B cell (primary cell): ENCODE measurements around the gene CCL7. TPM values are rescaled to one million over a fixed set of nuclear protein-coding genes. Genes with fewer than 3 reads are reported as not detected.

ENCODE experiments used
- ATAC-seq: fragments of 200-7000 bp; cut with Tn5 transposase; one replicate; pipeline ENCODE4 v1.10.0; 2021; ENCODE audit warnings: low read depth, mild to moderate bottlenecking, moderate number of reproducible peaks, moderate library complexity
- CTCF ChIA-PET: fragments of 350-600 bp; sonication (Branson Sonifier 250); formaldehyde crosslinking; loops from one replicate; lab custom pipeline; 2021; ENCODE audit warnings: antibody characterized with exemption, inconsistent platforms; lab: Charles Lee
- POLR2A ChIA-PET: fragments of 350-600 bp; sonication (Branson Sonifier 250); formaldehyde crosslinking; loops from one replicate; lab custom pipeline; 2021; ENCODE audit warnings: antibody characterized with exemption; lab: Charles Lee
- DNase-seq: peaks from one replicate; pipeline ENCODE4 v3.0.0; 2013
- H2AFZ ChIP-seq: 2 replicates; pipeline ENCODE4 v1.6.1; 2012; ENCODE audit warnings: mild to moderate bottlenecking, low read depth, low read length; ENCODE audit not compliant: insufficient read depth, poor library complexity, severe bottlenecking
- H3K27ac ChIP-seq, 2 donors: 1 replicate in 1 of 2; 2 replicates in 1 of 2; pipeline ENCODE4 v1.5.1; 2012 to 2013; ENCODE audit warnings: low read length in 2 of 2, mild to moderate bottlenecking in 2 of 2, moderate library complexity in 1 of 2
- H3K27me3 ChIP-seq, 4 experiments: fragments of 200-600 bp in 1 of 4; sonication (generic) in 1 of 4; replicated peaks in 1 of 4; 1 replicate in 2 of 4; 2 replicates in 2 of 4; pipeline versions ENCODE4 v1.6.1 to v1.7.0; 2013 to 2016; ENCODE audit warnings: low read length in 3 of 4, mild to moderate bottlenecking in 2 of 4, mixed read lengths in 1 of 4, moderate library complexity in 1 of 4; ENCODE audit not compliant: insufficient read depth in 4 of 4, control insufficient read depth in 3 of 4; ENCODE audit errors: control extremely low read depth in 1 of 4
- H3K36me3 ChIP-seq, 2 experiments: replicated peaks in 1 of 2; 1 replicate in 1 of 2; 2 replicates in 1 of 2; pipeline versions ENCODE4 v1.6.1 to v1.7.1; 2013; ENCODE audit warnings: low read length in 1 of 2; ENCODE audit not compliant: insufficient read depth in 2 of 2, control insufficient read depth in 1 of 2; ENCODE audit errors: control extremely low read depth in 1 of 2, extremely low read depth in 1 of 2
- H3K4me1 ChIP-seq, 2 donors: fragments of 200-600 bp in 1 of 2; sonication (generic) in 1 of 2; 1 replicate in 1 of 2; 2 replicates in 1 of 2; pipeline versions ENCODE4 v1.5.1 to v1.6.1; 2013 to 2017; ENCODE audit warnings: low read length in 2 of 2; ENCODE audit not compliant: control insufficient read depth in 2 of 2, insufficient read depth in 2 of 2
- H3K4me2 ChIP-seq: replicated peaks from 2 replicates; pipeline ENCODE3; 2012; ENCODE audit warnings: mild to moderate bottlenecking, low read depth, low read length; ENCODE audit not compliant: poor library complexity, severe bottlenecking
- H3K4me3 ChIP-seq, 5 experiments: fragments of 200-600 bp in 1 of 5; sonication (generic) in 1 of 5; 1 replicate in 3 of 5; 2 replicates in 2 of 5; pipeline versions ENCODE4 v1.5.1 to v1.7.0; 2011 to 2016; ENCODE audit warnings: low read length in 4 of 5, mild to moderate bottlenecking in 4 of 5, low read depth in 2 of 5, control low read depth in 1 of 5, moderate library complexity in 1 of 5; ENCODE audit not compliant: insufficient read depth in 1 of 5; ENCODE audit errors: control extremely low read depth in 1 of 5, extremely low read depth in 1 of 5
- H3K79me2 ChIP-seq: fragments of 200-600 bp; sonication (generic); one replicate; pipeline ENCODE4 v1.6.0; 2016; ENCODE audit warnings: low read length; ENCODE audit not compliant: control insufficient read depth, insufficient read depth
- H3K9ac ChIP-seq: fragments of 200-600 bp; sonication (generic); 2 replicates; pipeline ENCODE4 v1.6.1; 2017; ENCODE audit warnings: mild to moderate bottlenecking, low read length, moderate library complexity
- H3K9me3 ChIP-seq, 3 donors: one replicate each; pipeline versions ENCODE4 v1.6.1 to v1.7.1; 2013; ENCODE audit warnings: low read length in 2 of 3; ENCODE audit not compliant: control insufficient read depth in 2 of 3, insufficient read depth in 1 of 3; ENCODE audit errors: control extremely low read depth in 1 of 3
- H4K20me1 ChIP-seq: 2 replicates; pipeline ENCODE4 v1.6.0; 2012; ENCODE audit warnings: mild to moderate bottlenecking, low read length; ENCODE audit not compliant: insufficient read depth, control insufficient read depth, poor library complexity, severe bottlenecking
- H3K27ac Mint-ChIP-seq: one replicate; pipeline ENCODE4 v1.8.0; 2021; ENCODE audit warnings: mixed read lengths
- H3K27me3 Mint-ChIP-seq: one replicate; pipeline ENCODE4 v1.8.0; 2021; ENCODE audit warnings: mixed read lengths
- H3K4me1 Mint-ChIP-seq: one replicate; pipeline ENCODE4 v1.8.0; 2021; ENCODE audit warnings: mixed read lengths
- H3K4me3 Mint-ChIP-seq: one replicate; pipeline ENCODE4 v1.8.0; 2021; ENCODE audit warnings: mixed read lengths
- H3K9me3 Mint-ChIP-seq: one replicate; pipeline ENCODE4 v1.8.0; 2022; ENCODE audit warnings: mixed read lengths; ENCODE audit not compliant: insufficient read depth
- EZH2 ChIP-seq: IDR thresholded peaks from 2 replicates; pipeline ENCODE4 v1.6.1; 2012; ENCODE audit warnings: borderline replicate concordance, low read depth, mild to moderate bottlenecking, moderate library complexity, low read length; ENCODE audit not compliant: insufficient read depth, poor library complexity, severe bottlenecking
- WGBS: methylation state at CpG from one replicate; pipeline ENCODE4 v1.1.5; 2013; ENCODE audit warnings: missing lambda C conversion rate; ENCODE audit not compliant: insufficient coverage; 5-methylcytosine and 5-hydroxymethylcytosine counted together
- intact Hi-C: fragments of 100-400 bp; cut with micrococcal nuclease; formaldehyde crosslinking; loops from one replicate; pipeline ENCODE4 v1.10.0; 2022
- polyA plus RNA-seq: library from polyadenylated mRNA; depleted of rRNA; stranded (reverse); fragments of >200 nt; gene quantifications from 2 replicates; pipeline ENCODE4 v1.2.3, GENCODE V29; 2012
- total RNA-seq, 2 donors: library from RNA; stranded (reverse); fragments of 120-200 nt in 1 of 2; gene quantifications; 1 replicate in 1 of 2; 2 replicates in 1 of 2; pipeline versions ENCODE4 v1.2.3 to v1.2.4, GENCODE V29; 2013 to 2022
- TF ChIP-seq, protein P1 (sequence below): fragments of 200-600 bp; IDR thresholded peaks from one replicate; pipeline ENCODE4 v1.8.0; 2022; ENCODE audit warnings: antibody characterized with exemption, mild to moderate bottlenecking

The CCL7 gene
- total and polyA plus RNA-seq, 2 donors (not counting 1 experiment from before 2014, with no cell fraction given) = not detected

- H3K4me1 Mint-ChIP-seq = peaks cover 29% of the 10 kb centered on the region
- peak overlapping the region; percentile 27 for H3K4me3 Mint-ChIP-seq
- ChIA-PET CTCF (interaction anchor here (1.4 to 1.5 kb wide), 2 partner anchors 42 to 119 kb away, joined by 5 read pairs; no protein-coding TSS in a partner anchor), POLR2A (no interaction called here)
- Histone ChIP-seq H4K20me1 (no peaks in the 10 kb centered on the region), H3K79me2 (no peaks in the 10 kb centered on the region), H3K9ac (no peak overlapping the region), H3K27me3 (no peaks in the 10 kb centered on the region), H3K4me3 (no peak overlapping the region), H3K36me3 (no peaks in the 10 kb centered on the region), H3K4me2 (peak overlapping the region; percentile 42), H3K4me1 (peaks cover 35 to 43% of the 10 kb centered on the region in 2 donors), H3K27ac (peak overlapping the region in 1 of 2 donors; percentile 37), H2AFZ (no peak overlapping the region), H3K9me3 (no peaks in the 10 kb centered on the region)
- ATAC-seq = peak; percentile 33
- no peaks in the 10 kb centered on the region for H3K27me3 Mint-ChIP-seq
- H3K27ac Mint-ChIP-seq = peak overlapping the region; percentile 66
- no peak for TF ChIP-seq EZH2
- TF ChIP-seq, protein P1, sequence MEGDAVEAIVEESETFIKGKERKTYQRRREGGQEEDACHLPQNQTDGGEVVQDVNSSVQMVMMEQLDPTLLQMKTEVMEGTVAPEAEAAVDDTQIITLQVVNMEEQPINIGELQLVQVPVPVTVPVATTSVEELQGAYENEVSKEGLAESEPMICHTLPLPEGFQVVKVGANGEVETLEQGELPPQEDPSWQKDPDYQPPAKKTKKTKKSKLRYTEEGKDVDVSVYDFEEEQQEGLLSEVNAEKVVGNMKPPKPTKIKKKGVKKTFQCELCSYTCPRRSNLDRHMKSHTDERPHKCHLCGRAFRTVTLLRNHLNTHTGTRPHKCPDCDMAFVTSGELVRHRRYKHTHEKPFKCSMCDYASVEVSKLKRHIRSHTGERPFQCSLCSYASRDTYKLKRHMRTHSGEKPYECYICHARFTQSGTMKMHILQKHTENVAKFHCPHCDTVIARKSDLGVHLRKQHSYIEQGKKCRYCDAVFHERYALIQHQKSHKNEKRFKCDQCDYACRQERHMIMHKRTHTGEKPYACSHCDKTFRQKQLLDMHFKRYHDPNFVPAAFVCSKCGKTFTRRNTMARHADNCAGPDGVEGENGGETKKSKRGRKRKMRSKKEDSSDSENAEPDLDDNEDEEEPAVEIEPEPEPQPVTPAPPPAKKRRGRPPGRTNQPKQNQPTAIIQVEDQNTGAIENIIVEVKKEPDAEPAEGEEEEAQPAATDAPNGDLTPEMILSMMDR = no peak
- WGBS = 40% methylated on average over 3 of the region's 8 CpGs
- DNase-seq = peak; percentile 47
- H3K9me3 Mint-ChIP-seq = no peaks in the 10 kb centered on the region
- intact Hi-C loops = no loop called here
Measured at GRCh38 chr17:34242587-34243363, 27.2 kb upstream of the CCL7 start.
